M059J (cell line): ENCODE measurements around the gene ADH1C. TPM values are rescaled to one million over a fixed set of nuclear protein-coding genes. Genes with fewer than 3 reads are reported as not detected.

Experiments
- DNase-seq: peaks from one replicate; pipeline ENCODE4 v3.0.0-alpha.2; 2012; ENCODE audit warnings: low read depth
- total RNA-seq: library from RNA; depleted of rRNA; stranded (reverse); fragments of >200 nt; shearing (Covaris generic); gene quantifications from 2 replicates; pipeline ENCODE4 v1.2.3, GENCODE V29; 2014; rRNA removed

The ADH1C gene
- total RNA-seq, 1 experiment from 2014 or later, result 0.05 TPM

DNA sequence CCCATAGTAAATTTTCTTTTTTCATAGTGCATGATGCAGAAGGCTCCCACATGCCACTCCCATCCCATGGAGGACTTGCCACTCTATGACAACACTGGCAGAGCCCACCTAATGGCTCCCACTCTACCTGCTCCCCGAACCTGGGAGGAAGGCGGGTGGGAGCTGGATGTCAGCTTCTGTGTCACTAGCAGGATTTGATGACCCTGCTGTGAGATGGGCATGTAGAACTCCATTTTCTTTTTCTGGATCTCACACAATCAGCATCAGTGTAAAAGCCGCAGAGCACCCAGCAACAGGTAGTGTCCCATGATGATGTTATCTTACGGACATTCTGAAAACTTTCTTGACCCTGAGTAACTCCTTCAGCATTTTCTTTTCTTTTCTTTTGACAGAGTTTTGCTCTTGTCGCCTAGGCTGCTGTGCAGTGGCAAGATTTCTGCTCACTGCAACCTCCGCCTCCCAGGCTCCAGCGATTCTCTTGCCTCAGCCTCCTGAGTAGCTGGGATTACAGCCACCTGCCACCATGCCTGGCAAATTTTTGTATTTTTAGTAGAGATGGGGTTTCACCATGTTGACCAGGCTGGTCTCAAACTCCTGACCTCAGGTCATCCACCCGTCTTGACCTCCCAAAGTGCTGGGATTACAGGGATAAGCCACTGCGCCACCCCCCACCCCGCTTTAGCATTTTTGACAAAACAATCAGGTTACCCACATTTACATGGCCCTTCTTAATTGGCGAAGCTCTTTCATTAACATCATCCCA lies 46.7 kb downstream of the ADH1C start:
- no peak for DNase-seq

DNA sequence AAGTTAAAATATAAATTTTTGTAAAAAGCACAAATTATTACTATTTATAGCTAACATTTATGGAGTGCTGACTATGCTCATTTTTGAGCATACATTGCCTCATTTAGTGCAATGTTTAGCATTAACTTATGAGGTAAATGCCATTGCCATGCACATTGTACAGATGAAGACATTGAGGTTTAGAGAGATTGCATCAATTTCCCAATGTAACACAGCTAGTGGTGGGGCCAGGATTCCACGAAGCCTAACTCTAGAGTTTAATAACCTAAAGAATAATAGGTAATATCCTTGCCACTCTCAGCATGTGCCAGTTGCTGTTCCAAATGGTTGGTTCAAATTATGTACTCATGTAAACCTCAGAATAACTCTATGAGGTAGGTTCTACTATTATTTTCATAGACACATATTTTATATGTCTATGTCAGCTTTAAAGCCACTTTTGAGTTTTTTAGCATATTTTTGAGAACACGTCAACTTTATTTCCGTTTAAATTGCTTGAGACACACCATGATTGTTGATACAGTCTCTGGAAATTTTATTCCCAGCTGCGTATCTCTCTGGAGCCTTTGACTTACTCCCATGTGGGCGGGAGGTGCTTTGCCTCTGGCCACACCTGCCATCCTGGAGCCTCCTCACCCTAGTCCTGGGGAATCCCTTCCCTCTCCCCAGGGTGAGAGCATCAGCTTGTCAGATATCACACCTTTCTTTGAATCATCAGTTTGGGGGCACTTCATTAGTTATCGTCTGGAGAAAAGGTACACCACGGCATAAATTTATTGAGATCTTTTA lies 51.0 kb downstream of the ADH1C start:
- DNase-seq, result no peak

DNA sequence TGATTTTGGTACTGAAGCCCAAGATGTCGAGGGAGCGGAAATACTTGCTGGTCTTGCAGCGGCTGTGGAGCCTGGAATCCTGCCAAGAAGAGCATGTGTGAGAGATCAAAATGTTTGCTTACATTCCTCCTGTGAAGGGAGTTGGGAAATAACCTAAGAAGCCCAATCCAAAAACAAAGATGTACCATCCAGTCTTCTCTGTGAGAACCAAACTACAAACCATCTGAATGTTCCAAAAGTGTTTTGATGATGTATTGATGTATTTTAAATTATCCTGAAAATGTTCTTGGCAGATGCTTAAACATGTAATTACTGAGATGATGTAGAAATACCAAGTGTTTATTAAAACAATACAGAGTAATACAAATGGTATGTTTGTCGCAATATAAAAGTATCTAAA lies 51.6 kb downstream of the ADH1C start:
- DNase-seq, result peak; percentile 54

GRCh38 chr4:99293357-99293756 lies 59.2 kb downstream of the ADH1C start:
- no peak for DNase-seq

GRCh38 chr4:99290848-99291786 lies 61.4 kb downstream of the ADH1C start, which contains the start of gene ADH1A:
ADH1A (minus strand) TSS chr4:99290985; CDS start chr4:99290914, 71 bp downstream.
- DNase-seq, result no peak

Other genes starting within 250 kb of the ADH1C start
- not detected in 2 replicates for gene ADH4, start 208.4 kb downstream of the ADH1C start, total RNA-seq
- not detected in 2 replicates for gene ADH6, start 133.5 kb downstream of the ADH1C start, total RNA-seq
- gene ADH1A, start 61.8 kb downstream of the ADH1C start, total RNA-seq, result not detected in 2 replicates
- gene ADH1B, start 31.3 kb downstream of the ADH1C start, total RNA-seq, result not detected in 2 replicates
- gene ADH7, start 82.6 kb upstream of the ADH1C start, total RNA-seq, result not detected in 2 replicates
- gene C4orf17, start 158.3 kb upstream of the ADH1C start, total RNA-seq, result not detected in 2 replicates
- 3.4 and 3.7 TPM in 2 replicates for gene TRMT10A, start 211.3 kb upstream of the ADH1C start, total RNA-seq
- 0.22 and 1.9 TPM in 2 replicates for gene MTTP, start 222.1 kb upstream of the ADH1C start, total RNA-seq